ENCODE results near the gene KDM2B.

The KDM2B gene

GRCh38 chr12:121580959-121581685, at the start of gene KDM2B:
KDM2B (minus strand) TSS chr12:121581023; CDS start chr12:121580911, 112 bp downstream.
- peak; percentile 63 for DNase-seq (ENCODE audit: low spot score)

DNA sequence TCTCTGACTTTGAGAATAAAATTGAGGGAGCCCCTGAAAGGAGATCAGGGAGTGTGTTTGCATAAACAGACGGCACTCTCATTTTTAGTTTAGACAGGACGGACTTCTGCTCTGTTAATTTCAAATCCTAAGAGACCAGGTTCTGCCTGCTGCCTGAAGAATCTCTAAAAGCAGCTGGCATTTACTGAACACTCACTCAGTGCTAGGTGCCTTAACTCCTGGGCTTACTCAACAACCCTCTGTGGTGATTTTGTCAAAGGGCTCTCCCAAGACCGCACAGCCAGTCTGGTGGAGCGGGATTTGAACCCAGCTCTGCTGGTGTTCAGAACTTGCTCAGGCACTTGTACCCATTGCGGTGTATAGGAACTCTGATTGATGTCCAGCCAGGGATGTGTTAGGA, 47.7 kb upstream of the KDM2B start:
- DNase-seq (ENCODE audit: low spot score), result no peak

DNA sequence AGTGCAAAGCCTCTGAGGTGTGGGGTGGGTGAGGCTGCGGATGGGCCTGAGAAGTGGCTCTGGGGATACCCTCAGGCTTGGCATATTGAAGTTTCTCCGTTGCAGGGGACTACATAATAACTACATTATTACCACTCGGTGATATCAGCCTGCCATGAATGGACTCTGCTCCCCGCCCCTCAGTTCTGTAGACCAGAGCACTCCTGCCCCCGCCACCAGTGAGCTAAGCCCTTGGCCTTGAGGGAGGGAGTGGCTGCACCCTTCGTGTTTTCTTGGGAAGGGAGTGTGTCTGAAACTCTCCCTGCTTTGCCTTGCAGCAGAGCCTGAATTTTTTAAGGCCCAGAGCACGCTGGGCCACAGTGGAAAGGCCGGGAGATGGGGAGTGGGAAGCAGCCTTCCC, 47.2 kb upstream of the KDM2B start:
- no peak for DNase-seq (ENCODE audit: low spot score)

GRCh38 chr12:121626853-121627640, 46.2 kb upstream of the KDM2B start:
- DNase-seq (ENCODE audit: low spot score), result peak; percentile 53

DNA sequence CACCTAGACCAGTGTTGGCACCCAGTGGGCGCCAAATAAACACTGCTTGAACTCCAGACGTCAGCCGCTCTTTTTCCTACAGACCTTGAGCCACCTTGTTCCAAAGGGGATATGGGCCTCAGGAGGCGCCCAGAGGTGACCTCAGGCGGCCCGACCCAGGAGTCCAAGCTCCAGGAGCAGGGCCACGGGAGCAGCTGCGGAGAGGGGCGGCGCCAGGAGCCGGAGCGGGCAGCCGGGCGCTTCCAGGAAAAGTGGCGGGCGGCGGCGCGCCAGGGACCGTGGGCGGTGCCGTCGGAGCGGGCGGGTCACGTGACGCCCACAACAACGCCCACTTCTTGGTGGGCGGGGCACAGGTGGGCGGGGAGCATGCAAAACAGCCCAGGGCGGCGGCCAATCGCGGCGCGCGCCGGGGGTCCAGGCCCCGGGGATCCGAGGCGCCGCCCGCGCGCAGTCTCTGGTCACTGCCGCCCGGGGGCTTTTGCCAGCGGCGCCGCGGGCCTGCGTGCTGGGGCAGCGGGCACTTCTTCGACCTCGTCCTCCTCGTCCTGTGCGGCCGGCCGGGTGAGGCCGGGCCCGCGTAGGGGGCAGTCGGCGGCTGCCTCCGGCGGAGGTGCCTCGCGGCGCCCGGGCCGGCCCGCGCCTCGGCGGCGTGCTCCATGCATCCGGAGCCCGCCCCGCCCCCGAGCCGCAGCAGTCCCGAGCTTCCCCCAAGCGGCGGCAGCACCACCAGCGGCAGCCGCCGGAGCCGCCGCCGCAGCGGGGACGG, 45.4 kb upstream of the KDM2B start, which contains the start of gene ORAI1:
ORAI1 (plus strand) TSS at position 444 of the 766 bp plus-strand sequence.
- peak; percentile 96 for DNase-seq (ENCODE audit: low spot score)

GRCh38 chr12:121620333-121620891, 39.6 kb upstream of the KDM2B start:
- DNase-seq (ENCODE audit: low spot score), result no peak

GRCh38 chr12:121618659-121619233, 37.9 kb upstream of the KDM2B start:
- DNase-seq (ENCODE audit: low spot score), result no peak

- no peak for DNase-seq (ENCODE audit: low spot score)
These were observed 34.1 kb upstream of the KDM2B start for GRCh38 chr12:121614872-121615467.

DNA sequence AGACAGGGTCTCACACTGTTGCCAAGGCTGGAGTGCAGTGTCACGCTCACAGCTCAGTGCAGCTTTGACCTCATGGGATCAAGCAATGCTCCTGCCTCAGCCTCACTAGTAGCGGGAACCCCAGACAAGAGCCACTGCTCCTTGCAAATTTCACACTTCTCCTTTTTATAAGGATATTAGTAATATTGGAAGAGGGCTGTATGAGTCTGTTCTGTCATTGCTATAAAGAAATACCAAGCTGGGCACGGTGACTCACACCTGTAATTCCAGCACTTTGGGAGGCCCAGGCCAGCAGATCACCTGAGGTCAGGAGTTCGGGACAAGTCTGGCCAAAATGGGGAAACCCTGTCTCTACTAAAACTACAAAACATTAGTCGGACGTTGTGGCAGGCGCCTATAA, 32.6 kb upstream of the KDM2B start:
- no peak for DNase-seq (ENCODE audit: low spot score)

- no peak for DNase-seq (ENCODE audit: low spot score)
These were observed 30.5 kb upstream of the KDM2B start for GRCh38 chr12:121611306-121611705.

DNA sequence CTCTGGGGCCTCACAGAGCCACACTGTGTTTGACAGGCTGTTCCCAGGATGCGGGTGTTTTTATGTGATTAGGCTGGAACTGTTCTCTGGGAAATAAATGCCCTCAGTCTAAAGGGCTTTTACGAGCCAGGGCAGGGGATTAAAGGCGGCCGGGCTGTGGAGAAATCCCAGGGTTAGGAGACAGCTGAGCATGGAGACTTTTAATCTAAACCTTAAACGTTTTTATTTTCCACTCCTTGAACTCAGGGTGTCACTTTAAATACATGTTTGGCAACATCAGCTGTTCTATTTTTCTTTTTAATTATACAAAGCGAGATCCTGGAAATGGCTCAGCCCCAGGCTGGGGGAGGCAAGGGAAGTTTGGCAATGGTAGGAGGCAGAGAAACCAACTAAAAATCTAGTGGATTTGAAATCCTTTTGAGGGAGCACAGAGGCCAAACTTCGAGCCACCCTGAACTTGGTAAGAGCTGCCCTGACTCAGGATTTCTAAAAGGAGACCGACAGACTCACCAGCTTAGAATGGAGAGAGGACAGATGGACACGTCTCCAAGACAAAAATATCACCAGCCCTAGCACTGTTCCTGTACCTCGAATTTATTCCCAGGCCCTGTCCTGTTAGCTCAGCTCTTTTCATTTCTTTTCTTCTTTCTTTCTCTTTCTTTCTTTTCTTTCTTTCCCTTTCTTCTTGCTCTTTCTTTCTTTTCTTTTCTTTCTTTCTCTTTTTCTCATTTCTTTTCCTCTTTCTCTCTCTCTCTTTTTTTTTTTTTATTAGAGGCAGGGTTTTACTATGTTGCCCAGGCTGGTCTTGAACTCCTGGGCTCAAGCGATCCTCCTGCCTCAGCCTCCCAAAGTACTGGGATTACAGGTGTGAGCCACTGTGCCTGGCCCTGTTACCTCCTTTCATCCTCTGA, 29.7 kb upstream of the KDM2B start:
- peak; percentile 51 for DNase-seq (ENCODE audit: low spot score)

GRCh38 chr12:121608301-121608700, 27.5 kb upstream of the KDM2B start:
- DNase-seq (ENCODE audit: low spot score), result no peak

DNA sequence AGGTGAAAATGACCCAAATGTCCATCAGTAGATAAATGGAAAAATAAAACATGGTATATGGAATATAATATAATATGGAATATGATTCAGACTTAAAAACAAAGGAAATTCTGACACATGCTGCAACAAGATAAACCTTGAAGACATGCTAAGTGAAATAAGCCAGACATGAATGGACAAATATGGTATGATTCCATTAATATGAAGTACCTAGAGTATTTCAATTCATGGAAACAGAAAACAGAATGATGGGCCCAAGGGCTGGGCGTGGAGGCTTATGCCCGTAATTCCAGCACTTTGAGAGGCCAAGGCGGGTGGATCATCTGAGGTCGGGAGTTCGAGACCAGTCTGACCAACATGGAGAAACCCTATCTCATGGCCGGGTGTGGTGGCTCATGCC, 22.8 kb upstream of the KDM2B start:
- no peak for DNase-seq (ENCODE audit: low spot score)

GRCh38 chr12:121602766-121603165, 21.9 kb upstream of the KDM2B start:
- DNase-seq (ENCODE audit: low spot score), result no peak

DNA sequence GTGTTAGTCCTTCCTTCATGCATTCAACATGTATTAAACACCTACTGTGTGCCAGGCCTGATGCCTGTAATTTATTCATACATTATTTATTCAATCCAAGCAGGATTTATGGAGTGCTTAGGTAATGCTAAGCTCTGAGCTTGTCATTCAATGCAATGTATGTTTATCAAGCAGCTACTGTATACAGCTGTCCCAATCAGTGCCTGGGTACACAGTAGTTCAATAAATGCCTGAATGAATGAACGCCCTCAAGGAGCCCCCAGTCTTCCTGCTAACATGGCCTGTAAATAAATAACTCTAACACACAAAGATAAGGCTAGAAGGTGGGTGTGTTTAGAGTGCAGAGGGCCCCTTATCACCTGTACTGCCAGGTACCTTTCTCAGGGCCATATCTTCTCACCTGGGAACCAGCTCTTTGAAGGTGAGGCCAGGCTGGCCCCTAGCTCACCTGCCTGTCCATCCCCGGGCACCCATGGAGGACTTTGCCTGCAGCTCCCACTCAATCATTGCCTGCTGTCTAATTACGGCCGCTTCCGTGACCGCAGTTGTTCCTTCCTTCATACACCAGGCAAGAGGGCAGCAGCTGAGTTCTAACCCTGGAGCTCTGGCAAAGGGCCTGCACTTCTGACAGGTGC, 20.0 kb upstream of the KDM2B start:
- DNase-seq (ENCODE audit: low spot score), result no peak

GRCh38 chr12:121596526-121596925, 15.7 kb upstream of the KDM2B start:
- no peak for DNase-seq (ENCODE audit: low spot score)

GRCh38 chr12:121595520-121595919, 14.7 kb upstream of the KDM2B start:
- DNase-seq (ENCODE audit: low spot score), result no peak

GRCh38 chr12:121592320-121592719, 11.5 kb upstream of the KDM2B start:
- DNase-seq (ENCODE audit: low spot score), result no peak

DNA sequence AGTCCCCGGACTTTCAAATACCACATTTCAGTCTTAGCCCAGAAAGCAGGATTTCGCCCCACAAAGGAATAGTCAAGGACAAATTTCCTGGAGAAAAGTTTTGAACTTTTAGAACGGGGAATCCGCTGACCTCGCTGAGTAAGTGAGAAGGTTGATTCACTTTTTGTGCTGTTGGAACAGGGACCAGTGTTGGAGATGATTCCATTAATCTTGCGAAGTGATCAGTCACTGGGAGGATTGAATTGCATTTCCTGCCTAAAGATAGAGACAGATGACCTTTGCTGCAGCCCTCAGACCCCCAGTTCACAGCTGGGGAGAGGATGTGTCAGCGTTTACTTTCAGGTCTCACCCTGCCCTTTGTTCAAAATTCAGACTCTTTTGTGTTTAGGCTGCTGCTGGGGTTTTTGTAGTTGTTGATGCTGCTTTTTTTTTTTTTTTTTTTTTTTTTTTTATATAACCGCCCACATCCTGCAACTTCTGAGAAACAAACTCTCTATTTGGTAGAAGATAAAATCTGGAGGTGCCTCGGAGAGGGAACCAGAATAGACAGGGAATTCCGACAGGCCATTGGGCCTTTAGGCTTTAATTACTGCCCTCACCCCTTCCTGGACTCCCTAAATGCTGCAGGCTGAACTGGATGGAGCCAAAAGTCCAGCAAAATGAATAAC, 9.8 kb upstream of the KDM2B start:
- no peak for DNase-seq (ENCODE audit: low spot score)

All from Ammon's horn (tissue), 1 donor.